Stimulated activated CD4-positive, alpha-beta T cell treated with anti-CD3 and anti-CD28 coated beads, Interleukin-1b, Interleukin-23, amount 100 ng/mL, for 4 hours (primary cell): ENCODE measurements around the gene LRRC8B.

Experiments
- DNase-seq, 2 donors: peaks; one replicate each; pipeline ENCODE4 v3.0.0-alpha.2; 2020; ENCODE audit warnings: low read depth in 2 of 2

The LRRC8B gene

GRCh38 chr1:89632657-89633247 lies 108.1 kb downstream of the LRRC8B start, which contains the start of gene LRRC8C:
TSS of gene LRRC8C (plus strand) at chr1:89633120. CDS start at chr1:89686474, 53,354 bp downstream.
- DNase-seq, result peak; percentile 73 to 86

DNA sequence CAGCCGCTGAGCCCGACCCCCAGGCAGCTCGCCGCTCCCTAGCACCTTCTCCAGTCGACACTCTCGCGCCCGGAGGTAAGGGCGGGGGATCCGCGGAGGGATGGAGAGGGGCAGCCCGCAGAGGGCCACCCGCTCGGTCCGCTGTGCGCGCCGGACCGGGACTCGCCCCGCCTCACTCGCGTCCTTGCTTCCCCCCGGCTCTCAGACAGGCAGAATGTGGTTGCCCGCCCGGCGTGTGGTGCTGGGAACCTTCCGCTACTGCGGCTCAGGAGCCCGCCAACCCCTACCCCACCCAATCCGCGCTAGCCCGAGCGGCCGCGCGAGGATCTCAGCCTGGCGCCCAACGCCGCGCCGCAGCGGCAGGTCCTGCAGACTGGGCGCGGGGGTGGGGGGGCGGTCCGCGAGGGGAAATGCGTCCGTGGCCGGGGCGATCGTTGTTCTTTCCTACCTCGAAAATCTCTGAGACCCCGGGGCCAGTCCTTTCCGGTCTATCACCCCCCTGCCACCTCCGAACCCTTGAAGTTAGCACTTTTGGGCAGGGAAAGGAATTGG lies 108.7 kb downstream of the LRRC8B start:
- peak; percentile 17 to 34 for DNase-seq

GRCh38 chr1:89633800-89634625 lies 109.4 kb downstream of the LRRC8B start:
- DNase-seq, result peak in 1 of 2 donors; percentile 15

- no peak for DNase-seq
Measured at GRCh38 chr1:89635825-89636815, 111.5 kb downstream of the LRRC8B start.

GRCh38 chr1:89637496-89637895 lies 112.9 kb downstream of the LRRC8B start:
- no peak for DNase-seq

GRCh38 chr1:89640440-89640839 lies 115.8 kb downstream of the LRRC8B start:
- no peak for DNase-seq

- DNase-seq, result no peak
Measured at GRCh38 chr1:89641781-89642180, 117.2 kb downstream of the LRRC8B start.

- no peak for DNase-seq
Measured at GRCh38 chr1:89643577-89643976, 118.9 kb downstream of the LRRC8B start.

DNA sequence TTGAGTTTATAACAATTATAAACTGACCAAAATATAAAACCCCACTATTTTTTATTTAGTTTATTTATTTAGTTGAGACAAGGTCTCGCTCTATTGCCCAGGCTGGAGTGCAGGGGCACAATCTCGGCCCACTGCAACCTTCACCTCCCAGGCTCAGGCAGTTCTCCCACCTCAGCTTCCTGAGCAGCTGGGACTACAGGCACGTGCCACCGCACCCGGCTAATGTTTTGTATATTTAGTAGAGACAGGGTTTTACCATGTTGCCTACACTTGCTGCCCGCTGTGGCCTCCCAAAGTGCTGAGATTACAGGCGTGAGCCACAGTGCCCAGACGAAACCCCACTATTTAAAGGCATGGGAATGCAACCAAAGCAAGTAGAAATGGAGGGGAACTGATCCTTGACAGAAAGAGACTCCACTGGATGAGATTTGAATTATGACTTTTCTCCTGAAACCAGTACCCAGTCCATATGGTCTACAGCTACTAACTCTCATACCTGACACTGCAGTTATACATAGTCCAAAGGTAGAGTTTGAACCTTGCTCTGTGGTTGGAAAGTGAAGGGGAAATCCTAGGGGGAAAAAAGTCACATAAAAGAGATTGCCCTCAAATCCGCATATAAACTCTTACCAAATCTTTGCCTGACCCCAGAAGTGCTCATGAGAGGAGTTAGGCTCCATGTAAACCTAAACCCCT lies 119.6 kb downstream of the LRRC8B start:
- DNase-seq, result no peak

DNA sequence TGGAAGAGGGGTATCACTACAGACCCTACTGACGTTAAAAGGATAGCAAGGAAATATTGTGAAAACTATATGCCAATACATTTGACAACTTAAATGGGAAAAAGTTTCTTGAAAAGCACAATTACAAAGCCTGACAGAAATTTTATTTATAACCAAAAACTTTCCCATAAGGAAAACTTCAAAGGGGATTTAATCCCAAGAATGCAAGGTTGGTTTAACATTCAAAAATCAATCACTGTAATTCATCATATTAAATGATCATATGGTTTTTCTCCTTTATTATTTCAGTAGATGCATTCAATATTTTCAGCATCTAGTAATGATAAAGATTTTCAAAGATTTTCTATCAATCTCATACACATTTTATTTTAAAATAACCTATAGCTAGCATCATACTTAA lies 121.6 kb downstream of the LRRC8B start:
- no peak for DNase-seq
